ENCODE results near the gene GUCA1A.

Gene GUCA1A

GRCh38 chr6:42154461-42155209, 18.5 kb upstream of the GUCA1A start:
- H3K36me3 ChIP-seq: no peaks in the 10 kb centered on the region
- intact Hi-C loops (cut with DNase I; ENCODE audit: low total_unique reads): no loop called here
- peaks cover 0 to 22% of the 10 kb centered on the region in 2 donors for H3K27me3 ChIP-seq
- no peaks in the 10 kb centered on the region for H3K4me1 ChIP-seq
- DNase-seq: no peak
- no peak overlapping the region for H3K4me3 ChIP-seq
- no peaks in the 10 kb centered on the region for H3K9me3 ChIP-seq
- no peak for TF ChIP-seq CTCF (IDR thresholded peaks at IDR 0.05)
- no peak overlapping the region for H3K27ac ChIP-seq

GRCh38 chr6:42155293-42155692, 17.9 kb upstream of the GUCA1A start:
- TF ChIP-seq CTCF (IDR thresholded peaks at IDR 0.05): no peak
- Histone ChIP-seq H3K4me1 (no peaks in the 10 kb centered on the region), H3K36me3 (no peaks in the 10 kb centered on the region), H3K27me3 (peaks cover 0 to 25% of the 10 kb centered on the region in 2 donors), H3K27ac (no peak overlapping the region), H3K4me3 (no peak overlapping the region), H3K9me3 (no peaks in the 10 kb centered on the region)
- intact Hi-C loops (cut with DNase I; ENCODE audit: low total_unique reads): no loop called here
- DNase-seq: no peak

- H3K27me3 ChIP-seq: peaks cover 0 to 28% of the 10 kb centered on the region in 2 donors
- TF ChIP-seq CTCF (IDR thresholded peaks at IDR 0.05): no peak
Measured at GRCh38 chr6:42156638-42157037, 16.5 kb upstream of the GUCA1A start.

GRCh38 chr6:42158011-42158410, 15.2 kb upstream of the GUCA1A start:
- Histone ChIP-seq H3K27ac (no peak overlapping the region), H3K4me1 (no peaks in the 10 kb centered on the region), H3K27me3 (peaks cover 0 to 34% of the 10 kb centered on the region in 2 donors), H3K4me3 (no peak overlapping the region), H3K36me3 (no peaks in the 10 kb centered on the region), H3K9me3 (no peaks in the 10 kb centered on the region)
- TF ChIP-seq CTCF (IDR thresholded peaks at IDR 0.05): no peak
- DNase-seq: no peak
- intact Hi-C loops (cut with DNase I; ENCODE audit: low total_unique reads): no loop called here

More at GRCh38 chr6:42156638-42157037, 16.5 kb upstream of the GUCA1A start:
- no peak overlapping the region for H3K27ac ChIP-seq
- H3K36me3 ChIP-seq: no peaks in the 10 kb centered on the region
- no peak overlapping the region for H3K4me3 ChIP-seq
- DNase-seq: no peak
- no peaks in the 10 kb centered on the region for H3K9me3 ChIP-seq
- no peaks in the 10 kb centered on the region for H3K4me1 ChIP-seq
- intact Hi-C loops (cut with DNase I; ENCODE audit: low total_unique reads): no loop called here

- DNase-seq: no peak
- Histone ChIP-seq H3K27me3 (peaks cover 0 to 37% of the 10 kb centered on the region in 2 donors), H3K36me3 (no peaks in the 10 kb centered on the region), H3K4me1 (no peaks in the 10 kb centered on the region), H3K4me3 (no peak overlapping the region), H3K27ac (no peak overlapping the region), H3K9me3 (no peaks in the 10 kb centered on the region)
- no peak for TF ChIP-seq CTCF (IDR thresholded peaks at IDR 0.05)
- intact Hi-C loops (cut with DNase I; ENCODE audit: low total_unique reads): no loop called here
Measured at GRCh38 chr6:42158631-42159030, 14.5 kb upstream of the GUCA1A start.
